ENCODE measurements around the gene TRIP4. TPM values are rescaled to one million over a fixed set of nuclear protein-coding genes. Genes with fewer than 3 reads are reported as not detected.
"Not testable (repeated sequence)": the region's sequence is repeated elsewhere in the genome, so short reads cannot be mapped to it uniquely, and the experiment has no call there.

TRIP4 gene
- total RNA-seq, 1 donor from 2014 or later: 13.5 TPM

DNA sequence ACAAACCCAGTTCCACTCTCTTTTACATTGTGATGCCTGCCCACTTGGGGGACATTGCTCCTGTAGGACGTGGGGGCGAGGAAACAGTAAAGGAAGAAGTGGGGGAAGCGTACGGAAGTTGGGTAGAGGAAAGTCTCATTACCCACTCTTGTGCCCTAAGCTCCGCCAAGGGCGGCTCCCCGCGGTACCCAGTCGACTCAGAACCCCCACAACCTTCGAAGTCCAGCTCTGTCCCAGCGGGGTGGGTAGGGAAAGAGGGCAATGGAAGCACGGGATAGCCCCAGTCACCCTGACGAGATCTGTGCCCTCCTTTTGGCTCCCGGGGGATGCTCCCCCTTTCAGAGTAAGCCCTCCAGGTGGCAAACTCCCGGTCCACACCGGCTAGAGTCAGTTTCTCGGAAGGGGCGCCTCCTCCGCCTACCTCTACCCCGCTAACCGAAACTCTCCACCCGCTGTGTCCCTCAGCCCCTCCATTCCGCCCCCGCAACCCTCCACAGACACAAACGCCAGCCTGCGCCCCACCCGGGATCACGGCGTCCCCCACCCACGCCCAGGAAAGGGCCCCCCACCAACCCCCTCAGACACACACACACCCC lies 32.2 kb upstream of the TRIP4 start:
- peak overlapping the region; percentile 93 for H3K4me3 ChIP-seq

GRCh38 chr15:64355944-64356709 lies 31.5 kb upstream of the TRIP4 start, which contains the start of gene CSNK1G1:
Gene CSNK1G1 (minus strand): TSS chr15:64356173. CDS start chr15:64300499, 55,674 bp downstream.
- no peaks in the 10 kb centered on the region for H3K27me3 ChIP-seq (ENCODE audit: low read depth)
- H3K27ac ChIP-seq (replicated peaks): peak within 1 kb of the TSS; percentile 79
- peaks cover 29% of the 10 kb centered on the region for H3K4me1 ChIP-seq
- TF ChIP-seq, protein P1, sequence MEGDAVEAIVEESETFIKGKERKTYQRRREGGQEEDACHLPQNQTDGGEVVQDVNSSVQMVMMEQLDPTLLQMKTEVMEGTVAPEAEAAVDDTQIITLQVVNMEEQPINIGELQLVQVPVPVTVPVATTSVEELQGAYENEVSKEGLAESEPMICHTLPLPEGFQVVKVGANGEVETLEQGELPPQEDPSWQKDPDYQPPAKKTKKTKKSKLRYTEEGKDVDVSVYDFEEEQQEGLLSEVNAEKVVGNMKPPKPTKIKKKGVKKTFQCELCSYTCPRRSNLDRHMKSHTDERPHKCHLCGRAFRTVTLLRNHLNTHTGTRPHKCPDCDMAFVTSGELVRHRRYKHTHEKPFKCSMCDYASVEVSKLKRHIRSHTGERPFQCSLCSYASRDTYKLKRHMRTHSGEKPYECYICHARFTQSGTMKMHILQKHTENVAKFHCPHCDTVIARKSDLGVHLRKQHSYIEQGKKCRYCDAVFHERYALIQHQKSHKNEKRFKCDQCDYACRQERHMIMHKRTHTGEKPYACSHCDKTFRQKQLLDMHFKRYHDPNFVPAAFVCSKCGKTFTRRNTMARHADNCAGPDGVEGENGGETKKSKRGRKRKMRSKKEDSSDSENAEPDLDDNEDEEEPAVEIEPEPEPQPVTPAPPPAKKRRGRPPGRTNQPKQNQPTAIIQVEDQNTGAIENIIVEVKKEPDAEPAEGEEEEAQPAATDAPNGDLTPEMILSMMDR (IDR thresholded peaks at IDR 0.05; ENCODE audit: borderline replicate concordance): peak; percentile 48
- H3K36me3 ChIP-seq: no peaks in the 10 kb centered on the region
- H3K9me3 ChIP-seq (replicated peaks): no peaks in the 10 kb centered on the region
- intact Hi-C loops (cut with micrococcal nuclease): no loop called here
- peak within 1 kb of the TSS; percentile 93 for H3K4me3 ChIP-seq
- DNase-seq: peak; percentile 95

More for the DNA sequence above, 32.2 kb upstream of the TRIP4 start:
- Histone ChIP-seq H3K27me3 (ENCODE audit: low read depth) (no peaks in the 10 kb centered on the region), H3K36me3 (no peaks in the 10 kb centered on the region), H3K27ac (replicated peaks) (peak overlapping the region; percentile 79), H3K9me3 (replicated peaks) (no peaks in the 10 kb centered on the region), H3K4me1 (peaks cover 36% of the 10 kb centered on the region)
- no peak for DNase-seq
- intact Hi-C loops (cut with micrococcal nuclease): no loop called here
- TF ChIP-seq, protein P1 (IDR thresholded peaks at IDR 0.05; ENCODE audit: borderline replicate concordance): no peak

DNA sequence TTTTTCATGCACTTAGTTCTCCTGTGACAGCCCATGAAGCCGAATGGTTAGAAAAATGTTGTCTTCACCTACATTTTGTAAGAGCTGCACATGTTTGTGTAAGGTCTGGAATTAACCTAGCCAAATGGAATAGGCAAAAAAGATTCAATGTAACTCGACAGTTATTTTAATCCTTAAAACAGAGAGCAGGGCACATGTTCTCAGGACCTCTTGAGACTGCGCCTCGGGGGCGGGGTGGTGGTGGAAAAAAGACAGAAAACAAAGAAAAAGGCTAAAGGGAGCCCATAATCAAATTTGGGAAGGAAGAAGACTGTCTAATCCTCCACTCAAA lies 31.0 kb upstream of the TRIP4 start:
- TF ChIP-seq, protein P1 (IDR thresholded peaks at IDR 0.05; ENCODE audit: borderline replicate concordance): no peak
- Histone ChIP-seq H3K36me3 (no peaks in the 10 kb centered on the region), H3K27ac (replicated peaks) (peak overlapping the region; percentile 79), H3K27me3 (ENCODE audit: low read depth) (no peaks in the 10 kb centered on the region), H3K4me3 (peak overlapping the region; percentile 93), H3K4me1 (peaks cover 29% of the 10 kb centered on the region), H3K9me3 (replicated peaks) (no peaks in the 10 kb centered on the region)
- no peak for DNase-seq
- intact Hi-C loops (cut with micrococcal nuclease): no loop called here

GRCh38 chr15:64361259-64361658 lies 26.4 kb upstream of the TRIP4 start:
- TF ChIP-seq, protein P1 (IDR thresholded peaks at IDR 0.05; ENCODE audit: borderline replicate concordance): no peak
- no peaks in the 10 kb centered on the region for H3K27me3 ChIP-seq (ENCODE audit: low read depth)
- DNase-seq: no peak
- H3K27ac ChIP-seq (replicated peaks): no peak overlapping the region
- H3K9me3 ChIP-seq (replicated peaks): no peaks in the 10 kb centered on the region
- no peak overlapping the region for H3K4me3 ChIP-seq
- intact Hi-C loops (cut with micrococcal nuclease): no loop called here
- H3K4me1 ChIP-seq: peaks cover 8% of the 10 kb centered on the region
- no peaks in the 10 kb centered on the region for H3K36me3 ChIP-seq

- Histone ChIP-seq H3K27ac (replicated peaks) (no peak overlapping the region), H3K4me3 (no peak overlapping the region), H3K9me3 (replicated peaks) (no peaks in the 10 kb centered on the region), H3K4me1 (no peaks in the 10 kb centered on the region), H3K36me3 (no peaks in the 10 kb centered on the region), H3K27me3 (ENCODE audit: low read depth) (no peaks in the 10 kb centered on the region)
- DNase-seq: no peak
- TF ChIP-seq, protein P1 (IDR thresholded peaks at IDR 0.05; ENCODE audit: borderline replicate concordance): no peak
- intact Hi-C loops (cut with micrococcal nuclease): no loop called here
Observed at GRCh38 chr15:64369078-64369607, 18.5 kb upstream of the TRIP4 start.

GRCh38 chr15:64371383-64371782 lies 16.3 kb upstream of the TRIP4 start:
- not testable (repeated sequence) for H3K4me1 ChIP-seq

More at GRCh38 chr15:64371383-64371782, 16.3 kb upstream of the TRIP4 start:
- H3K36me3 ChIP-seq; H3K27ac ChIP-seq (replicated peaks); H3K27me3 ChIP-seq (ENCODE audit: low read depth); intact Hi-C loops (cut with micrococcal nuclease); H3K9me3 ChIP-seq (replicated peaks); H3K4me3 ChIP-seq; DNase-seq: not testable (repeated sequence)
